Keratinocyte (primary cell): ENCODE measurements around the gene LYZL1. TPM values are rescaled to one million over a fixed set of nuclear protein-coding genes. Genes with fewer than 3 reads are reported as not detected.

Source experiments
- DNase-seq: peaks from one replicate; pipeline ENCODE4 v3.0.0-alpha.2; 2011; ENCODE audit warnings: low read depth, missing footprints, low spot score
- FAIRE-seq: peaks from 2 replicates; lab custom pipeline; 2011; peaks lifted over from hg19 to GRCh38; lab: Jason Lieb, UNC
- H2AFZ ChIP-seq: 2 replicates; pipeline ENCODE4 v1.6.0; 2012; ENCODE audit warnings: low read length, control low read depth, inconsistent platforms; ENCODE audit not compliant: control insufficient read depth
- H3K27ac ChIP-seq: 2 replicates; pipeline ENCODE4 v1.5.1; 2011; ENCODE audit warnings: low read length; ENCODE audit not compliant: control insufficient read depth, insufficient read depth
- H3K27me3 ChIP-seq: 3 replicates; pipeline ENCODE4 v1.6.0; 2011; ENCODE audit warnings: low read length; ENCODE audit not compliant: control insufficient read depth, insufficient read depth; ENCODE audit errors: extremely low read depth
- H3K36me3 ChIP-seq, 2 experiments: 2 replicates in 1 of 2; 3 replicates in 1 of 2; pipeline ENCODE4 v1.5.1; 2011; ENCODE audit warnings: low read length in 2 of 2, mild to moderate bottlenecking in 1 of 2; ENCODE audit not compliant: control insufficient read depth in 2 of 2, insufficient read depth in 2 of 2; ENCODE audit errors: extremely low read depth in 1 of 2
- H3K4me1 ChIP-seq: 3 replicates; pipeline ENCODE4 v1.5.1; 2011; ENCODE audit warnings: low read length; ENCODE audit not compliant: control insufficient read depth, insufficient read depth; ENCODE audit errors: extremely low read depth
- H3K4me2 ChIP-seq: 3 replicates; pipeline ENCODE4 v1.6.0; 2011; ENCODE audit warnings: low read depth, low read length; ENCODE audit not compliant: control insufficient read depth, insufficient read depth; ENCODE audit errors: extremely low read depth
- H3K4me3 ChIP-seq, 3 experiments: fragments of 200-600 bp in 1 of 3; sonication (generic) in 1 of 3; 2 replicates in 2 of 3; 3 replicates in 1 of 3; pipeline ENCODE4 v1.5.1; 2011 to 2016; ENCODE audit warnings: low read length in 3 of 3, mild to moderate bottlenecking in 3 of 3, control low read depth in 2 of 3, inconsistent platforms in 1 of 3, low read depth in 1 of 3, mixed read lengths in 1 of 3, mixed run types in 1 of 3, moderate library complexity in 1 of 3; ENCODE audit not compliant: control insufficient read depth in 2 of 3, insufficient read depth in 2 of 3; ENCODE audit errors: extremely low read depth in 1 of 3
- H3K79me2 ChIP-seq: 2 replicates; pipeline ENCODE4 v1.6.0; 2012; ENCODE audit warnings: low read length; ENCODE audit not compliant: control insufficient read depth, insufficient read depth
- H3K9ac ChIP-seq: 3 replicates; pipeline ENCODE4 v1.6.0; 2011; ENCODE audit warnings: low read length; ENCODE audit not compliant: control insufficient read depth, insufficient read depth; ENCODE audit errors: extremely low read depth
- H3K9me1 ChIP-seq: 3 replicates; pipeline ENCODE4 v1.6.0; 2011; ENCODE audit warnings: low read length; ENCODE audit not compliant: control insufficient read depth, insufficient read depth; ENCODE audit errors: extremely low read depth
- H3K9me3 ChIP-seq: 2 replicates; pipeline ENCODE4 v1.5.1; 2012; ENCODE audit warnings: low read depth, low read length; ENCODE audit not compliant: control insufficient read depth
- H4K20me1 ChIP-seq: 3 replicates; pipeline ENCODE4 v1.6.0; 2011; ENCODE audit warnings: low read length; ENCODE audit not compliant: control insufficient read depth, insufficient read depth; ENCODE audit errors: extremely low read depth
- CTCF ChIP-seq, 3 experiments: IDR thresholded peaks in 1 of 3; conservative IDR thresholded peaks in 1 of 3; optimal IDR thresholded peaks in 1 of 3; 2 replicates in 2 of 3; 3 replicates in 1 of 3; pipeline versions ENCODE3 to v1.5.1; 2011; ENCODE audit warnings: low read length in 3 of 3, mild to moderate bottlenecking in 3 of 3, moderate library complexity in 2 of 3, control low read depth in 1 of 3, inconsistent platforms in 1 of 3; ENCODE audit not compliant: insufficient read depth in 2 of 3; ENCODE audit errors: extremely low read depth in 1 of 3
- EZH2 ChIP-seq: IDR thresholded peaks from one replicate; pipeline ENCODE4 v1.6.1; 2012; ENCODE audit warnings: inconsistent platforms, mild to moderate bottlenecking, low read length, moderate library complexity
- dilution Hi-C: fragments of 300-500 bp; cut with MboI; formaldehyde crosslinking; loops from one replicate; pipeline ENCODE4 v1.7.0; 2020; ENCODE audit warnings: low sequenced_read_pairs; ENCODE audit not compliant: extremely low pct_ligation_motif_present
- polyA plus RNA-seq, 5 experiments: library from polyadenylated mRNA; depleted of rRNA in 3 of 5; stranded (reverse) in 3 of 5; stranded (forward) in 1 of 5; unstranded in 1 of 5; fragments of >200 nt; gene quantifications; 1 replicate in 1 of 5; 2 replicates in 3 of 5; 3 replicates in 1 of 5; pipeline versions ENCODE4 v1.2.1 to v1.2.3, GENCODE V29; 2011 to 2012; ENCODE audit warnings: missing spikeins in 2 of 5, low read depth in 1 of 5, low replicate concordance in 1 of 5

Gene LYZL1
- polyA plus RNA-seq, 1 donor (not counting 4 experiments of a cell fraction or from before 2014, with no cell fraction given), result not detected

GRCh38 chr10:29345144-29345909 is 56.5 kb downstream of the LYZL1 start:
- H3K4me3 ChIP-seq, result no peak overlapping the region
- no peak overlapping the region for H3K9ac ChIP-seq
- H2AFZ ChIP-seq, result no peak overlapping the region
- H4K20me1 ChIP-seq, result no peaks in the 10 kb centered on the region
- no peaks in the 10 kb centered on the region for H3K4me1 ChIP-seq
- DNase-seq (no peak), FAIRE-seq (no peak)
- dilution Hi-C loops, result no loop called here
- H3K27me3 ChIP-seq, result peaks cover 2% of the 10 kb centered on the region
- no peak for TF ChIP-seq EZH2
- no peak for TF ChIP-seq CTCF (optimal IDR thresholded peaks at IDR 0.05 in 1 of 3, IDR thresholded peaks at IDR 0.05 in 1 of 3, conservative IDR thresholded peaks at IDR 0.05 in 1 of 3; ENCODE audit: extremely low read depth in 1 of 3, insufficient read depth in 2 of 3, low read length in 3 of 3)
- no peaks in the 10 kb centered on the region for H3K9me3 ChIP-seq
- H3K9me1 ChIP-seq, result no peaks in the 10 kb centered on the region
- H3K36me3 ChIP-seq, result no peaks in the 10 kb centered on the region
- no peak overlapping the region for H3K4me2 ChIP-seq
- H3K27ac ChIP-seq, result no peak overlapping the region
- no peaks in the 10 kb centered on the region for H3K79me2 ChIP-seq

- dilution Hi-C loops, result no loop called here
- FAIRE-seq, result no peak
- H3K4me1 ChIP-seq, result no peaks in the 10 kb centered on the region
Observed at GRCh38 chr10:29345910-29346209, 57.0 kb downstream of the LYZL1 start.

More at GRCh38 chr10:29345910-29346209, 57.0 kb downstream of the LYZL1 start:
- H3K79me2 ChIP-seq, result no peaks in the 10 kb centered on the region
- no peak overlapping the region for H3K4me2 ChIP-seq
- no peak overlapping the region for H3K4me3 ChIP-seq
- TF ChIP-seq EZH2 (no peak), CTCF (optimal IDR thresholded peaks at IDR 0.05 in 1 of 3, IDR thresholded peaks at IDR 0.05 in 1 of 3, conservative IDR thresholded peaks at IDR 0.05 in 1 of 3; ENCODE audit: extremely low read depth in 1 of 3, insufficient read depth in 2 of 3, low read length in 3 of 3) (no peak)
- no peak overlapping the region for H2AFZ ChIP-seq
- no peak for DNase-seq
- H3K27ac ChIP-seq, result no peak overlapping the region
- H3K9me3 ChIP-seq, result no peaks in the 10 kb centered on the region
- H3K36me3 ChIP-seq, result no peaks in the 10 kb centered on the region
- H3K27me3 ChIP-seq, result peaks cover 2% of the 10 kb centered on the region
- no peaks in the 10 kb centered on the region for H4K20me1 ChIP-seq
- H3K9me1 ChIP-seq, result no peaks in the 10 kb centered on the region
- H3K9ac ChIP-seq, result no peak overlapping the region
